Measurements from ENCODE around the gene BPIFB3.

Gene BPIFB3

GRCh38 chr20:33059741-33060390 is 6.2 kb downstream of the BPIFB3 start:
- no peaks in the 10 kb centered on the region for H3K9me3 ChIP-seq (ENCODE audit: control insufficient read depth, insufficient read depth, low read length)
- no peaks in the 10 kb centered on the region for H3K36me3 ChIP-seq (ENCODE audit: insufficient read depth, low read length)
- no peak overlapping the region for H3K9ac ChIP-seq (ENCODE audit: low read depth, low read length)
- no peaks in the 10 kb centered on the region for H3K4me1 ChIP-seq (ENCODE audit: insufficient read depth, low read length)

GRCh38 chr20:33061658-33062028 is 7.9 kb downstream of the BPIFB3 start:
- no peak overlapping the region for H3K9ac ChIP-seq (ENCODE audit: low read depth, low read length)
- H3K36me3 ChIP-seq (ENCODE audit: insufficient read depth, low read length): no peaks in the 10 kb centered on the region
- H3K9me3 ChIP-seq (ENCODE audit: control insufficient read depth, insufficient read depth, low read length): no peaks in the 10 kb centered on the region
- H3K4me1 ChIP-seq (ENCODE audit: insufficient read depth, low read length): no peaks in the 10 kb centered on the region

DNA sequence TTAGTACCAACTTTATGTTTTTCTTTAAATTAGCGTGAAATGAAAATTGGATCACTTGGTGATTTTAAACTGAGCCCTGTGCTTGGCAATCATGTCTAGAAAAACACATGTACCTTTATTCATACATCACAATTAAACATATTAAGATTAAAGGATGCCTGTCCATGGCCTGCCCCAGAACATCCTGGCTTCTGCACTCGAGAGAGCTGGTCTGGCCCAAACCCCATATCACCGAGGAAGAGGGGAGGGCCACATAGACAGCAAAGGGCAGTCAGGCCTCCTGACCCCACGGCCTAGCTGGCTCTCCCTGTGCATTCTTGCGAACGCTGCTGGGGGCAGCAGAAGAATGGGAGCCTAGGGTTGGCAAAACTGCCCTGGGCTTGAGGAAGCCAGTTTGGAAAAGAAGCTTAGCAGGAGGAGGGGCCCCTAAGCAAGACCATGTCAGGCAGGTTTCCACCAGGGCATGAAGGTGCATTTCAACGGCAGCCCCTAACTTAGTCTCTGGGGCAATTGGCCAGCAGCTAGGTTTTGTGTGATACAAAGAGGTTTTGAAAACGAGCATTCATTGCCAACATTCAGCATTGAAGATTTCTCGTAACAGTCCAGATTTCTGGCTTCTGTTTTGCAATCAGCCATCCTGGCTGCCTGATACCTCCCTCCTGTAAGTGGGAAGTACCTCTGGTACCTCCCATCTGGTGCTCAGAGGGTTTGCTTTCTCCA is 8.6 kb downstream of the BPIFB3 start:
- Histone ChIP-seq H3K9ac (ENCODE audit: low read depth, low read length) (no peak overlapping the region), H3K36me3 (ENCODE audit: insufficient read depth, low read length) (no peaks in the 10 kb centered on the region), H3K4me1 (ENCODE audit: insufficient read depth, low read length) (no peaks in the 10 kb centered on the region), H3K9me3 (ENCODE audit: control insufficient read depth, insufficient read depth, low read length) (no peaks in the 10 kb centered on the region)

GRCh38 chr20:33062825-33063149 is 9.1 kb downstream of the BPIFB3 start:
- Histone ChIP-seq H3K9me3 (ENCODE audit: control insufficient read depth, insufficient read depth, low read length) (no peaks in the 10 kb centered on the region), H3K9ac (ENCODE audit: low read depth, low read length) (no peak overlapping the region), H3K36me3 (ENCODE audit: insufficient read depth, low read length) (no peaks in the 10 kb centered on the region), H3K4me1 (ENCODE audit: insufficient read depth, low read length) (no peaks in the 10 kb centered on the region)

DNA sequence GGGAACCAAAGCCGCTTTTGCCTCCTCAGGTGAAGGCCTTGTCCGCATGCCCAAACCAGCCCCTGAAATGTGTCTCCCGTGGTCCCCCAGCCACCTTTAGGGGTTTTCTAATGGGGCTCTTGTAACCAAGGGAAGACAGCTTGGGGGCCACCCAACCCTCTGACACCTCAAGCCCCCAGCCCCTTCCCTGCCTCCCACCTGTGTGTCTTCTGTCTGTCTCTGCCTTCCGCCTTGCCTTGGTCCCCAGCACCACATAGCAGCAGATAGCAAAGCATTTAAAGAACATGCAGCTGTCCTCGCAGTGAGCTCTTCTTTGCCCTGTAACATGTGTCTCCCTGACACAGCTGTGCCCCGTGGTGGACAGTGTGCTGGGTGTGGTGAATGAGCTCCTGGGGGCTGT is 9.6 kb downstream of the BPIFB3 start:
- Histone ChIP-seq H3K36me3 (ENCODE audit: insufficient read depth, low read length) (no peaks in the 10 kb centered on the region), H3K9ac (ENCODE audit: low read depth, low read length) (no peak overlapping the region), H3K9me3 (ENCODE audit: control insufficient read depth, insufficient read depth, low read length) (no peaks in the 10 kb centered on the region)

DNA sequence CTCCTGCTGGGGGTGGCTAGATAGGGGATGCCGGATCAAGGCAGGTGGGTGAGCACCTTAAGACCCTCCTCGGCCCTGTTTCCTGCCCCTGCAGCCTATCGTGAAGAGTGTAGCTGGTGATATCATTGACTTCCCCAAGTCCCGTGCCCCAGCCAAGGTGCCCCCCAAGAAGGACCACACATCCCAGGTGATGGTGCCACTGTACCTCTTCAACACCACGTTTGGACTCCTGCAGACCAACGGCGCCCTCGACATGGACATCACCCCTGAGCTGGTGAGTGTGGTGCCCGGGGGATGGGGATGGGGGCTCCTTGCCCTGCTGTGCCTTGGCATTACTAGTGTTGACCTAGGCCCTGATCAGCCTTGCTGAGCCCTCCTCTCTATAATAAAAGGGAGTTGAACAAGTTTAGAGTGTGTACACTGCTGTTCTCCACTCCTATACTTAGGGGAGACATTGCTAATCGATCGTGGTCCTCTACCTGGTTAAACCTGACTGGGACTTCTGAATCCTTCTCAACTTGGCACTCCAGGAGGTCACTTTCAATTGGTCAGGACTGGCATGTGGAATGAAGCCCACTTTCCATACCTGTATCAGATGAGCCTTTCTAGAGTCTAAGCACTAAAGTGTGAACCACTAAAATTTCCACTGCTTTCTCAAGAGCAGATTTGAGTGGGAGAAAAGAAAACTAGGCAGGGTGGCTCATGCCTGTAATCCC is 11.0 kb downstream of the BPIFB3 start:
- no peak overlapping the region for H3K9ac ChIP-seq (ENCODE audit: low read depth, low read length)
- H3K4me1 ChIP-seq (ENCODE audit: insufficient read depth, low read length): no peaks in the 10 kb centered on the region
- no peaks in the 10 kb centered on the region for H3K36me3 ChIP-seq (ENCODE audit: insufficient read depth, low read length)
- no peaks in the 10 kb centered on the region for H3K9me3 ChIP-seq (ENCODE audit: control insufficient read depth, insufficient read depth, low read length)

More for the DNA sequence above, 9.6 kb downstream of the BPIFB3 start:
- no peaks in the 10 kb centered on the region for H3K4me1 ChIP-seq (ENCODE audit: insufficient read depth, low read length)

DNA sequence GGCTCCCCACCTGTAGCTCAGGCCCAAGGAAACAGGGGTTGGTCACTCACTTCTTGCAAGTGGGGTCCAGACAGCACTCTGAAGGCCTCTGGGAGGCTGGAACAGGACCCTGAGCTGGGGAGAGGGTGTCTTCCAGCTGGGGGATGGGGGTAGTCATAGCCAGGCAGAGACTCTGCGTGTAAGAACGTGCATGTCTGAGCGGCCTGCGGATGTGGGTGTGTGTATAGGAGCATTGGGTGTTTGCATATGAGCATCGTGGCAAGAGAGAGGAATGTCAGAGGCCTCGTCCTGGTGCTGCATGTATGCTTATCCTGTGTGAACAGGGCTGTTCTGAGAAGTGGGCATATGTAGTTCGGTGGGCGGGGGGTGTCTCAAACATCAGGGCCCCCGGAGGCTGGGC is 12.1 kb downstream of the BPIFB3 start:
- no peaks in the 10 kb centered on the region for H3K9me3 ChIP-seq (ENCODE audit: control insufficient read depth, insufficient read depth, low read length)
- no peak overlapping the region for H3K9ac ChIP-seq (ENCODE audit: low read depth, low read length)
- no peaks in the 10 kb centered on the region for H3K36me3 ChIP-seq (ENCODE audit: insufficient read depth, low read length)
- no peaks in the 10 kb centered on the region for H3K4me1 ChIP-seq (ENCODE audit: insufficient read depth, low read length)

DNA sequence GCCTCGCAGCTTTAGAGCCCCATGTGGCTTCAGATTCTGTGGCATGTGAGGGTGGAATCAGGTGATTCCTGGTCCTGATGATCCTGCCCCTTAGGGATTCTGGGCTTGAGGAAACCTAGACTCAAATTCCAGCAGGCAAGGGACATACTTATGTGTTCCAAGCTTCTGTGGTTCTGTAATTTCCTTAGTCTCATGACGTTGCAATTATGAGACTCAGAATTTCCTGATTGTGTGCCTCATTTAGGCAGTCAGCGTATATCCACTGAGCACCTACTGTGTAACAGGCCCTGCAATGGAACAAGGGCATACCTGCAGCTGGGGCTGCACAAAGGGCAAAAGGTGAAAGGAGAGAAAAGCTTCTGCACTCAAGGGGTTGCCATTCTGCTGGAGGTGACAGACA is 14.1 kb downstream of the BPIFB3 start:
- no peaks in the 10 kb centered on the region for H3K9me3 ChIP-seq (ENCODE audit: control insufficient read depth, insufficient read depth, low read length)
- no peak overlapping the region for H3K9ac ChIP-seq (ENCODE audit: low read depth, low read length)
- H3K36me3 ChIP-seq (ENCODE audit: insufficient read depth, low read length): no peaks in the 10 kb centered on the region
- no peaks in the 10 kb centered on the region for H3K4me1 ChIP-seq (ENCODE audit: insufficient read depth, low read length)

DNA sequence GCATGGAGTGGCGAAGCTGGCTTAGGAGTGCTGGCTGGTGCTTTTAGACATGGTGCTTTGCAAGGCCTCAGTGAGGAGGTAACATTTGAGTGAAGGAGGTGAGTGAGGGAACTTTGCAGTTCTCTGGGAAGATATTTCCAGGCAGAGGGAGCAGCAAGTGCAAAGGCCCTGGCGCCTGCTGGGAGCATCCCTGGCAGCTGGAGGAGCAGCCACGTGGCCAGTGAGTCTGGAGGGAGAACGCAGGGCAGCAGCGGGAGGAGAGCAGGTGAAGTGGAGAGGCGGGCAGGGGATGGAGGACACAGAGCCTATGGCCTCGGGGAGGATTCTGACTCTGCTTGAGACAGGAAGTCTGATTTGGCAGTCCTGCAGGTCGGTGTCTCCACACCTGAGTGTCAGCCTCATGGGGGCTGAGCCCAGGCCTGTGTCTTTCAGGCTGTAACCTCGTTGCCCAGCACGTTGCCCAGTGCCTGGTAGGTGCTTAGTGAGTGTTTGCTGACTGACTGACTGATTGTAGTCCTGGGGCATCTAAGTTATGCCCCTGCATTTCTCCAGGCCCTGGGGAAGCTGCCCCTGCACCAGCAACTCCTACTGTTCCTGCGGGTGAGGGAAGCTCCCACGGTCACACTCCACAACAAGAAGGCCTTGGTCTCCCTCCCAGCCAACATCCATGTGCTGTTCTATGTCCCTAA is 14.7 kb downstream of the BPIFB3 start:
- Histone ChIP-seq H3K36me3 (ENCODE audit: insufficient read depth, low read length) (no peaks in the 10 kb centered on the region), H3K9ac (ENCODE audit: low read depth, low read length) (no peak overlapping the region), H3K4me1 (ENCODE audit: insufficient read depth, low read length) (no peaks in the 10 kb centered on the region), H3K9me3 (ENCODE audit: control insufficient read depth, insufficient read depth, low read length) (no peaks in the 10 kb centered on the region)

- Histone ChIP-seq H3K9me3 (ENCODE audit: control insufficient read depth, insufficient read depth, low read length) (no peaks in the 10 kb centered on the region), H3K36me3 (ENCODE audit: insufficient read depth, low read length) (no peaks in the 10 kb centered on the region), H3K9ac (ENCODE audit: low read depth, low read length) (no peak overlapping the region), H3K4me1 (ENCODE audit: insufficient read depth, low read length) (no peaks in the 10 kb centered on the region)
These were observed 16.0 kb downstream of the BPIFB3 start for GRCh38 chr20:33069673-33070072.

GRCh38 chr20:33070111-33071053 is 16.7 kb downstream of the BPIFB3 start:
- no peaks in the 10 kb centered on the region for H3K36me3 ChIP-seq (ENCODE audit: insufficient read depth, low read length)
- H3K9me3 ChIP-seq (ENCODE audit: control insufficient read depth, insufficient read depth, low read length): no peaks in the 10 kb centered on the region
- H3K4me1 ChIP-seq (ENCODE audit: insufficient read depth, low read length): no peaks in the 10 kb centered on the region
- no peak overlapping the region for H3K9ac ChIP-seq (ENCODE audit: low read depth, low read length)

- Histone ChIP-seq H3K36me3 (ENCODE audit: insufficient read depth, low read length) (no peaks in the 10 kb centered on the region), H3K9ac (ENCODE audit: low read depth, low read length) (no peak overlapping the region), H3K9me3 (ENCODE audit: control insufficient read depth, insufficient read depth, low read length) (no peaks in the 10 kb centered on the region), H3K4me1 (ENCODE audit: insufficient read depth, low read length) (no peaks in the 10 kb centered on the region)
These were observed 17.5 kb downstream of the BPIFB3 start for GRCh38 chr20:33071198-33071597.

- H3K4me1 ChIP-seq (ENCODE audit: insufficient read depth, low read length): no peaks in the 10 kb centered on the region
- no peak overlapping the region for H3K9ac ChIP-seq (ENCODE audit: low read depth, low read length)
- H3K9me3 ChIP-seq (ENCODE audit: control insufficient read depth, insufficient read depth, low read length): no peaks in the 10 kb centered on the region
- H3K36me3 ChIP-seq (ENCODE audit: insufficient read depth, low read length): no peaks in the 10 kb centered on the region
These were observed 18.7 kb downstream of the BPIFB3 start for GRCh38 chr20:33072362-33072761.

- Histone ChIP-seq H3K9ac (ENCODE audit: low read depth, low read length) (no peak overlapping the region), H3K36me3 (ENCODE audit: insufficient read depth, low read length) (no peaks in the 10 kb centered on the region), H3K9me3 (ENCODE audit: control insufficient read depth, insufficient read depth, low read length) (no peaks in the 10 kb centered on the region), H3K4me1 (ENCODE audit: insufficient read depth, low read length) (no peaks in the 10 kb centered on the region)
These were observed 19.1 kb downstream of the BPIFB3 start for GRCh38 chr20:33072813-33073212.

All from ES-I3 (cell line).